PC-3 (cell line): ENCODE results near the gene DNER. TPM values are rescaled to one million over a fixed set of nuclear protein-coding genes. Genes with fewer than 3 reads are reported as not detected.

Source experiments
- ATAC-seq: fragments of 200-7000 bp; cut with Tn5 transposase; 2 replicates; pipeline ENCODE4 v1.9.1; 2020; ENCODE audit warnings: mild to moderate bottlenecking, moderate library complexity
- BruUV-seq: library from RNA; stranded (reverse); fragments of 400-500 nt; replicated peaks from 2 replicates; lab custom pipeline; 2021; lab: Mats Ljungman, UMichigan
- CTCF ChIA-PET: fragments of 300-600 bp; sonication (Branson Sonifier 250); formaldehyde crosslinking; loops from one replicate; lab custom pipeline; 2022; ENCODE audit warnings: antibody characterized with exemption; lab: Charles Lee
- POLR2A ChIA-PET: fragments of 300-600 bp; sonication (Branson Sonifier 250); formaldehyde crosslinking; loops from one replicate; lab custom pipeline; 2022; ENCODE audit warnings: antibody characterized with exemption; ENCODE audit not compliant: unreplicated experiment; lab: Charles Lee
- DNase-seq: peaks from one replicate; pipeline ENCODE4 v3.0.0-alpha.2; 2015
- H2AFZ ChIP-seq: fragments of 300-600 bp; sonication (generic); 2 replicates; pipeline ENCODE4 v1.6.0; 2016; ENCODE audit warnings: antibody characterized with exemption, low read length
- H3F3A ChIP-seq: fragments of 300-600 bp; sonication (generic); one replicate; pipeline ENCODE4 v1.6.0; 2017; ENCODE audit warnings: antibody characterized with exemption, low read length, control low read depth, mild to moderate bottlenecking; ENCODE audit not compliant: unreplicated experiment
- H3K27ac ChIP-seq: fragments of 300-600 bp; sonication (generic); 2 replicates; pipeline ENCODE4 v1.5.1; 2016; ENCODE audit warnings: mild to moderate bottlenecking, low read length
- H3K27me3 ChIP-seq: fragments of 300-600 bp; sonication (generic); 2 replicates; pipeline ENCODE4 v1.6.1; 2016; ENCODE audit warnings: low read length, mixed read lengths
- H3K36me3 ChIP-seq: fragments of 300-600 bp; sonication (generic); 2 replicates; pipeline ENCODE4 v1.6.1; 2016; ENCODE audit warnings: low read depth, mixed run types, low read length, mixed read lengths
- H3K4me1 ChIP-seq: fragments of 300-600 bp; sonication (generic); 2 replicates; pipeline ENCODE4 v1.5.1; 2016; ENCODE audit warnings: low read length; ENCODE audit not compliant: insufficient read depth
- H3K4me2 ChIP-seq: fragments of 300-600 bp; sonication (generic); 2 replicates; pipeline ENCODE4 v1.6.0; 2016; ENCODE audit warnings: low read length
- H3K4me3 ChIP-seq: fragments of 300-600 bp; sonication (generic); 2 replicates; pipeline ENCODE4 v1.5.1; 2016; ENCODE audit warnings: mild to moderate bottlenecking, low read length, mixed read lengths
- H3K79me2 ChIP-seq: fragments of 300-600 bp; sonication (generic); 2 replicates; pipeline ENCODE4 v1.6.1; 2017; ENCODE audit warnings: low read length, mixed read lengths
- H3K9ac ChIP-seq: fragments of 300-600 bp; sonication (generic); 2 replicates; pipeline ENCODE4 v1.6.0; 2016; ENCODE audit warnings: mild to moderate bottlenecking, low read length
- H3K9me2 ChIP-seq: fragments of 300-600 bp; sonication (generic); replicated peaks from 2 replicates; pipeline ENCODE4 v1.6.1; 2016; ENCODE audit warnings: mixed run types, low read length, mixed read lengths
- H3K9me3 ChIP-seq: fragments of 300-600 bp; sonication (generic); 2 replicates; pipeline ENCODE4 v1.6.1; 2016; ENCODE audit warnings: low read length, mixed read lengths
- H4K20me1 ChIP-seq: fragments of 300-600 bp; sonication (generic); 2 replicates; pipeline ENCODE4 v1.6.1; 2016; ENCODE audit warnings: low read length, mixed read lengths
- CTCF ChIP-seq: fragments of 300-600 bp; sonication (generic); conservative IDR thresholded peaks from 2 replicates; pipeline ENCODE4 v1.5.1; 2017; ENCODE audit warnings: antibody characterized with exemption, low read depth, mild to moderate bottlenecking, low read length
- EZH2 ChIP-seq: fragments of 300-600 bp; sonication (generic); IDR thresholded peaks from one replicate; pipeline ENCODE4 v1.6.1; 2017; ENCODE audit warnings: antibody characterized with exemption, mild to moderate bottlenecking, low read length; ENCODE audit not compliant: unreplicated experiment
- EZH2phosphoT487 ChIP-seq: fragments of 300-600 bp; sonication (generic); IDR thresholded peaks from 2 replicates; pipeline ENCODE4 v1.6.1; 2018; ENCODE audit warnings: mild to moderate bottlenecking, antibody characterized with exemption, low read length, borderline replicate concordance
- intact Hi-C: fragments of 100-400 bp; cut with micrococcal nuclease; formaldehyde crosslinking; loops from 2 replicates; pipeline ENCODE4 v1.9.0; 2023
- total RNA-seq: library from RNA; depleted of rRNA; stranded (reverse); fragments of >200 nt; gene quantifications from 2 replicates; pipeline ENCODE4 v1.2.3, GENCODE V29; 2014

Gene DNER
- total RNA-seq, 1 experiment from 2014 or later = 1.1 TPM

GRCh38 chr2:229673676-229674075, 40.7 kb downstream of the DNER start:
- no TSS peak for BruUV-seq
- Histone ChIP-seq H3K79me2 (no peaks in the 10 kb centered on the region), H3K4me1 (peaks cover 35% of the 10 kb centered on the region), H2AFZ (peak overlapping the region; percentile 44; the same call in 1 of the 2 replicates), H3K9ac (peak overlapping the region; percentile 56), H3K36me3 (no peaks in the 10 kb centered on the region), H3K27ac (peak overlapping the region; percentile 87), H3K4me3 (peak overlapping the region; percentile 36), H4K20me1 (no peaks in the 10 kb centered on the region), H3K9me2 (no peaks in the 10 kb centered on the region), H3K9me3 (no peaks in the 10 kb centered on the region), H3K4me2 (peak overlapping the region; percentile 74), H3K27me3 (no peaks in the 10 kb centered on the region), H3F3A (no peaks in the 10 kb centered on the region)
- DNase-seq (peak; percentile 97), ATAC-seq (peak; percentile 94)
- no peak for TF ChIP-seq EZH2
- TF ChIP-seq CTCF = no peak
- TF ChIP-seq EZH2phosphoT487 = no peak
- ChIA-PET CTCF (no interaction called here), POLR2A (no interaction called here)
- intact Hi-C loops = no loop called here

DNA sequence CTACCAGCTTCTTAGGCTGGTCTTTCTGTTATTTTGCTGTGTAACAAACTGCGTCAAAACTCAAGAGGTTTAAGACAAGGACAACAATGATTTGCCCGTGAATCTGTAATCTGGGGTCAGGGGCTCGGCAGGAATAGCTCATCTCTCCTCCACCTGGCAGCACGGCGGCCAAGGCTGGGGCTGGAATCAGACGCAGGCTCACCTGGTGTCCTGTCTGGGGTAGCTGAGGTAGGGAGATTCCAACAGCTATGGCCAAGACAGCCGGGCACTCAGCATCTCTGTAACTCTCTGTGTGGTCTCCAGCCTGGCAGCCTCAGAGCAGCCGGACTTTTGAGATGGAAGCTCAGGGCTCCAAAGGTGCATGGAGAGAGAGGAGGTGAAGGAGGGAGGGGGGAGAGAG, 42.3 kb downstream of the DNER start:
- no peaks in the 10 kb centered on the region for H3K9me2 ChIP-seq
- H3K9me3 ChIP-seq = no peaks in the 10 kb centered on the region
- no peaks in the 10 kb centered on the region for H4K20me1 ChIP-seq
- no peak for TF ChIP-seq EZH2
- TF ChIP-seq CTCF = no peak
- TF ChIP-seq EZH2phosphoT487 = no peak
- no TSS peak for BruUV-seq
- DNase-seq = no peak
- ChIA-PET CTCF (no interaction called here), POLR2A (no interaction called here)
- H3K27me3 ChIP-seq = no peaks in the 10 kb centered on the region
- H3K4me3 ChIP-seq = no peak overlapping the region
- no peaks in the 10 kb centered on the region for H3K36me3 ChIP-seq
- no peak overlapping the region for H3K4me2 ChIP-seq
- H2AFZ ChIP-seq = no peak overlapping the region
- no peak for ATAC-seq
- peaks cover 35% of the 10 kb centered on the region for H3K4me1 ChIP-seq
- H3K9ac ChIP-seq = no peak overlapping the region
- H3K27ac ChIP-seq = no peak overlapping the region
- H3K79me2 ChIP-seq = no peaks in the 10 kb centered on the region
- H3F3A ChIP-seq = no peaks in the 10 kb centered on the region
- intact Hi-C loops = no loop called here

GRCh38 chr2:229669841-229670240, 44.5 kb downstream of the DNER start:
- H3K9ac ChIP-seq = no peak overlapping the region
- no peaks in the 10 kb centered on the region for H3K79me2 ChIP-seq
- ATAC-seq (no peak), DNase-seq (no peak)
- BruUV-seq = no TSS peak
- H3K9me2 ChIP-seq = no peaks in the 10 kb centered on the region
- H3K36me3 ChIP-seq = no peaks in the 10 kb centered on the region
- TF ChIP-seq EZH2 (no peak), EZH2phosphoT487 (no peak), CTCF (no peak)
- no peak overlapping the region for H3K4me2 ChIP-seq
- intact Hi-C loops = no loop called here
- H3K27me3 ChIP-seq = no peaks in the 10 kb centered on the region
- no peak overlapping the region for H3K4me3 ChIP-seq
- H3K9me3 ChIP-seq = no peaks in the 10 kb centered on the region
- H3F3A ChIP-seq = no peaks in the 10 kb centered on the region
- H3K27ac ChIP-seq = no peak overlapping the region
- POLR2A ChIA-PET = no interaction called here
- CTCF ChIA-PET = no interaction called here
- H3K4me1 ChIP-seq = peaks cover 21% of the 10 kb centered on the region
- no peaks in the 10 kb centered on the region for H4K20me1 ChIP-seq
- no peak overlapping the region for H2AFZ ChIP-seq
